H9 (cell line): ENCODE results near the gene COL19A1. TPM values are rescaled to one million over a fixed set of nuclear protein-coding genes. Genes with fewer than 3 reads are reported as not detected.

Experiments used
- DNase-seq: peaks from one replicate; pipeline ENCODE4 v3.0.0-alpha.2; 2017
- H2AFZ ChIP-seq: one replicate; pipeline ENCODE4 v1.6.1; 2013; ENCODE audit warnings: mild to moderate bottlenecking, low read length, control low read depth, moderate library complexity
- H2AK5ac ChIP-seq: 2 replicates; pipeline ENCODE4 v1.6.1; 2013; ENCODE audit warnings: low read length, control low read depth, mixed read lengths; ENCODE audit not compliant: insufficient read length
- H2BK120ac ChIP-seq: one replicate; pipeline ENCODE4 v1.6.1; 2013; ENCODE audit warnings: low read depth, mild to moderate bottlenecking, low read length, control low read depth, inconsistent platforms; ENCODE audit not compliant: poor library complexity, severe bottlenecking
- H2BK12ac ChIP-seq: 2 replicates; pipeline ENCODE4 v1.6.1; 2013; ENCODE audit warnings: low read length, control low read depth, mixed read lengths, low read depth; ENCODE audit not compliant: insufficient read length
- H2BK15ac ChIP-seq: 2 replicates; pipeline ENCODE4 v1.6.1; 2013; ENCODE audit warnings: low read depth, low read length, control low read depth
- H2BK20ac ChIP-seq: one replicate; pipeline ENCODE4 v1.6.1; 2013; ENCODE audit warnings: low read depth, mild to moderate bottlenecking, low read length, control low read depth, inconsistent platforms; ENCODE audit not compliant: poor library complexity, severe bottlenecking
- H2BK5ac ChIP-seq: 2 replicates; pipeline ENCODE4 v1.6.1; 2013; ENCODE audit warnings: low read length, control low read depth, mixed read lengths; ENCODE audit not compliant: insufficient read length
- H3K14ac ChIP-seq: 2 replicates; pipeline ENCODE4 v1.6.1; 2013; ENCODE audit warnings: low read length, control low read depth; ENCODE audit not compliant: insufficient read depth
- H3K18ac ChIP-seq: 2 replicates; pipeline ENCODE4 v1.6.1; 2013; ENCODE audit warnings: low read depth, mild to moderate bottlenecking, mixed read lengths, low read length, control low read depth; ENCODE audit not compliant: insufficient read length
- H3K23ac ChIP-seq: 2 replicates; pipeline ENCODE4 v1.6.1; 2013; ENCODE audit warnings: low read length, control low read depth, mixed read lengths, low read depth; ENCODE audit not compliant: insufficient read length
- H3K23me2 ChIP-seq: 2 replicates; pipeline ENCODE4 v1.6.1; 2013; ENCODE audit warnings: low read depth, mild to moderate bottlenecking, mixed read lengths, low read length, control low read depth; ENCODE audit not compliant: insufficient read length, poor library complexity, severe bottlenecking
- H3K27ac ChIP-seq: 2 replicates; pipeline ENCODE4 v1.5.1; 2013; ENCODE audit warnings: low read length, control low read depth, mixed read lengths, low read depth; ENCODE audit not compliant: insufficient read length
- H3K27me3 ChIP-seq: 2 replicates; pipeline ENCODE4 v1.6.1; 2013; ENCODE audit warnings: low read length, control low read depth, inconsistent platforms; ENCODE audit not compliant: insufficient read depth
- H3K4ac ChIP-seq: 2 replicates; pipeline ENCODE4 v1.6.1; 2013; ENCODE audit warnings: low read depth, mild to moderate bottlenecking, control low read depth, inconsistent platforms, low read length, moderate library complexity
- H3K4me1 ChIP-seq: 2 replicates; pipeline ENCODE4 v1.6.1; 2013; ENCODE audit warnings: low read length, control low read depth, inconsistent platforms; ENCODE audit not compliant: insufficient read depth
- H3K4me2 ChIP-seq: 2 replicates; pipeline ENCODE4 v1.6.1; 2013; ENCODE audit warnings: low read length, control low read depth, mixed read lengths; ENCODE audit not compliant: insufficient read length, insufficient read depth
- H3K56ac ChIP-seq: 2 replicates; pipeline ENCODE4 v1.6.1; 2013; ENCODE audit warnings: low read depth, mild to moderate bottlenecking, mixed read lengths, low read length, control low read depth; ENCODE audit not compliant: insufficient read length
- H3K79me1 ChIP-seq: 2 replicates; pipeline ENCODE4 v1.6.1; 2013; ENCODE audit warnings: low read depth, mild to moderate bottlenecking, moderate library complexity, low read length, control low read depth, inconsistent platforms; ENCODE audit not compliant: insufficient read depth, poor library complexity, severe bottlenecking
- H3K79me2 ChIP-seq: 2 replicates; pipeline ENCODE4 v1.6.1; 2013; ENCODE audit warnings: low read length, control low read depth, inconsistent platforms; ENCODE audit not compliant: insufficient read depth
- H3K9ac ChIP-seq: 2 replicates; pipeline ENCODE4 v1.6.1; 2013; ENCODE audit warnings: low read length, control low read depth, mixed read lengths; ENCODE audit not compliant: insufficient read length; ENCODE audit errors: extremely low read depth
- H3K9me3 ChIP-seq: one replicate; pipeline ENCODE4 v1.6.1; 2013; ENCODE audit warnings: low read depth, low read length, inconsistent platforms; ENCODE audit not compliant: control insufficient read depth
- H3T11ph ChIP-seq: one replicate; pipeline ENCODE4 v1.6.1; 2013; ENCODE audit warnings: mild to moderate bottlenecking, low read length, control low read depth, inconsistent platforms
- H4K20me1 ChIP-seq: one replicate; pipeline ENCODE4 v1.6.1; 2013; ENCODE audit not compliant: control insufficient read depth, insufficient read length, insufficient read depth
- H4K5ac ChIP-seq: 2 replicates; pipeline ENCODE4 v1.6.1; 2013; ENCODE audit warnings: low read depth, mild to moderate bottlenecking, mixed read lengths, low read length, control low read depth; ENCODE audit not compliant: insufficient read length
- H4K8ac ChIP-seq: replicated peaks from 2 replicates; pipeline ENCODE4 v1.6.1; 2013; ENCODE audit warnings: low read length, control low read depth, mixed read lengths, low read depth; ENCODE audit not compliant: insufficient read length
- H4K91ac ChIP-seq: 2 replicates; pipeline ENCODE4 v1.6.1; 2013; ENCODE audit warnings: low read depth, mild to moderate bottlenecking, moderate library complexity, mixed read lengths, low read length, control low read depth; ENCODE audit not compliant: insufficient read length
- H3K27ac Mint-ChIP-seq, 3 experiments: 2 replicates in 2 of 3; 3 replicates in 1 of 3; pipeline ENCODE4 v1.8.0; 2020 to 2021; ENCODE audit warnings: mixed read lengths in 3 of 3, mild to moderate bottlenecking in 1 of 3, moderate library complexity in 1 of 3
- H3K27me3 Mint-ChIP-seq: 2 replicates; pipeline ENCODE4 v1.8.0; 2021; ENCODE audit warnings: low read depth, mild to moderate bottlenecking, moderate library complexity, mixed read lengths
- H3K36me3 Mint-ChIP-seq, 3 experiments: 2 replicates in 2 of 3; 3 replicates in 1 of 3; pipeline ENCODE4 v1.8.0; 2020 to 2021; ENCODE audit warnings: low read depth in 3 of 3, mixed read lengths in 3 of 3; ENCODE audit not compliant: insufficient read depth in 1 of 3
- H3K4me1 Mint-ChIP-seq, 2 experiments: 2 replicates each; pipeline ENCODE4 v1.8.0; 2020; ENCODE audit warnings: mixed read lengths in 2 of 2
- H3K4me3 Mint-ChIP-seq, 2 experiments: 2 replicates in 1 of 2; 3 replicates in 1 of 2; pipeline ENCODE4 v1.8.0; 2020 to 2021; ENCODE audit warnings: mild to moderate bottlenecking in 2 of 2, mixed read lengths in 2 of 2, moderate library complexity in 1 of 2
- H3K9me3 Mint-ChIP-seq, 2 experiments: 2 replicates in 1 of 2; 3 replicates in 1 of 2; pipeline ENCODE4 v1.8.0; 2020; ENCODE audit warnings: mild to moderate bottlenecking in 2 of 2, mixed read lengths in 2 of 2, moderate library complexity in 1 of 2
- WGBS: extraction: QIAGEN DNeasy Blood & Tissue Kit; methylation state at CpG from one replicate; pipeline ENCODE4 v1.1.7; 2013; ENCODE audit warnings: missing lambda C conversion rate, low lambda C conversion rate, mixed read lengths; ENCODE audit not compliant: insufficient read length; ENCODE audit errors: extremely low coverage; 5-methylcytosine and 5-hydroxymethylcytosine counted together
- total RNA-seq: library from RNA; stranded (reverse); gene quantifications from 2 replicates; pipeline ENCODE4 v1.2.1, GENCODE V29; 2021
- TF ChIP-seq, protein P1 (sequence below): fragments of 200-600 bp; sonication (generic); conservative IDR thresholded peaks from 3 replicates; pipeline ENCODE4 v1.8.0; 2021; ENCODE audit warnings: antibody characterized with exemption, mild to moderate bottlenecking

COL19A1 gene
- total RNA-seq, 1 experiment from 2014 or later, result not detected

DNA sequence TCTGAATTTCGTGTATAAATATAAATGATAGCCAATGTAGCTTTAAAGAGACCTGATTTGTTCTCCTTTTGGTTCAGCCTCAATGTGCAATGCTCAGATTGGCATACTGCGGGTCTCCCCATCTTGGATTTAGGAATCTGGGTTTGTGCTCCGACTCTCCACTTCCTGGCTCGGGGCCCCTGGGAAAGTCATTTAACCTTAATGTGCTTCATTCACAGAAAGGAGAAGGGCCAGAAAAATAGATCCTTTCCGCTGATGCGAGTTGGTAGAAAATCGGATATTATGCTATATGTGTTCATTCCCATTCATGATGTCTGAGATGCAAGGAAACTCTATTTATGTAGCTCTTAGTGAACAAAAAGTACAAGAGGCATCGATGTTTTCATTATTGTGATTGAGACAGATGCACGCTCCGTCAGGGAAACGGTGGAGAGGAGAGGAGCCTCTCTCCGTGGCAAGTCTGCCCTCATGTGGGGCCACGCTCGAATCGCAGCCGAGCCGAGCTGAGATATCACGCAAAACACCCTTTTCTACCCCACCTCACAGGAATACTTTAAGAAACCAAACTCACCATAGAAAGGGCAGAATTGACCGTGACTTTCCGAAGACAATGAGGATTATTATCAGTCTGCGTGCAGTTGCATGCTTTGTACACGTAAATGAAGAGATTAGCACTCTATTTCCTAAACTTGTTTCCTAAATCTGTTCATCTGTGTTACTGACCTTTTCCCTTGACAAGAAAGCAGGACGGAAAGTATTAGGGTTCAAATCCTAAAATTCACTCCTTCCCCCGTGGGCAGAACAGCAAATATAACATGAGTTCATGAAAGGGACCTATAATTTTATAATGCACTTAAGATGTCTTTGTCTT is 300.0 kb downstream of the COL19A1 start:
- Histone ChIP-seq H2BK5ac (no peak overlapping the region), H3K4me1 (no peaks in the 10 kb centered on the region), H4K20me1 (no peaks in the 10 kb centered on the region), H3K9me3 (no peaks in the 10 kb centered on the region), H3K79me2 (no peaks in the 10 kb centered on the region), H2BK20ac (no peak overlapping the region), H3K27ac (no peak overlapping the region), H3T11ph (no peak overlapping the region), H3K4ac (no peak overlapping the region), H3K23ac (no peak overlapping the region), H2AFZ (peak overlapping the region; percentile 95), H4K91ac (no peak overlapping the region), H3K9ac (no peak overlapping the region), H2BK120ac (no peak overlapping the region), H3K14ac (no peak overlapping the region), H3K27me3 (no peaks in the 10 kb centered on the region), H2BK15ac (no peak overlapping the region), H2AK5ac (no peak overlapping the region), H3K18ac (no peak overlapping the region), H4K5ac (no peak overlapping the region), H3K56ac (no peak overlapping the region), H4K8ac (no peak overlapping the region), H2BK12ac (no peak overlapping the region), H3K79me1 (no peaks in the 10 kb centered on the region), H3K4me2 (peak overlapping the region; percentile 18), H3K23me2 (no peaks in the 10 kb centered on the region)
- Mint-ChIP-seq H3K36me3 (no peaks in the 10 kb centered on the region), H3K27ac (peak overlapping the region in 1 of 3 experiments; percentile 10; a peak in 2 of 7 replicates), H3K4me1 (peaks cover 7 to 8% of the 10 kb centered on the region in 2 experiments), H3K4me3 (peak overlapping the region in 1 of 2 experiments; percentile 56; a peak in 2 of 5 replicates), H3K27me3 (peaks cover 7% of the 10 kb centered on the region), H3K9me3 (no peaks in the 10 kb centered on the region)
- TF ChIP-seq, protein P1, sequence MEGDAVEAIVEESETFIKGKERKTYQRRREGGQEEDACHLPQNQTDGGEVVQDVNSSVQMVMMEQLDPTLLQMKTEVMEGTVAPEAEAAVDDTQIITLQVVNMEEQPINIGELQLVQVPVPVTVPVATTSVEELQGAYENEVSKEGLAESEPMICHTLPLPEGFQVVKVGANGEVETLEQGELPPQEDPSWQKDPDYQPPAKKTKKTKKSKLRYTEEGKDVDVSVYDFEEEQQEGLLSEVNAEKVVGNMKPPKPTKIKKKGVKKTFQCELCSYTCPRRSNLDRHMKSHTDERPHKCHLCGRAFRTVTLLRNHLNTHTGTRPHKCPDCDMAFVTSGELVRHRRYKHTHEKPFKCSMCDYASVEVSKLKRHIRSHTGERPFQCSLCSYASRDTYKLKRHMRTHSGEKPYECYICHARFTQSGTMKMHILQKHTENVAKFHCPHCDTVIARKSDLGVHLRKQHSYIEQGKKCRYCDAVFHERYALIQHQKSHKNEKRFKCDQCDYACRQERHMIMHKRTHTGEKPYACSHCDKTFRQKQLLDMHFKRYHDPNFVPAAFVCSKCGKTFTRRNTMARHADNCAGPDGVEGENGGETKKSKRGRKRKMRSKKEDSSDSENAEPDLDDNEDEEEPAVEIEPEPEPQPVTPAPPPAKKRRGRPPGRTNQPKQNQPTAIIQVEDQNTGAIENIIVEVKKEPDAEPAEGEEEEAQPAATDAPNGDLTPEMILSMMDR, result peak; percentile 85
- peak; percentile 64 for DNase-seq
- no CpG with 5 or more reads among the region's 24 CpGs for WGBS
